ENCODE measurements around the gene RBL1. TPM values are rescaled to one million over a fixed set of nuclear protein-coding genes. Genes with fewer than 3 reads are reported as not detected.
"Not testable (repeated sequence)": the region's sequence is repeated elsewhere in the genome, so short reads cannot be mapped to it uniquely, and the experiment has no call there.

Gene RBL1
- total RNA-seq, 4 donors from 2014 or later = 4.4 to 9.0 (median 6.4) TPM

DNA sequence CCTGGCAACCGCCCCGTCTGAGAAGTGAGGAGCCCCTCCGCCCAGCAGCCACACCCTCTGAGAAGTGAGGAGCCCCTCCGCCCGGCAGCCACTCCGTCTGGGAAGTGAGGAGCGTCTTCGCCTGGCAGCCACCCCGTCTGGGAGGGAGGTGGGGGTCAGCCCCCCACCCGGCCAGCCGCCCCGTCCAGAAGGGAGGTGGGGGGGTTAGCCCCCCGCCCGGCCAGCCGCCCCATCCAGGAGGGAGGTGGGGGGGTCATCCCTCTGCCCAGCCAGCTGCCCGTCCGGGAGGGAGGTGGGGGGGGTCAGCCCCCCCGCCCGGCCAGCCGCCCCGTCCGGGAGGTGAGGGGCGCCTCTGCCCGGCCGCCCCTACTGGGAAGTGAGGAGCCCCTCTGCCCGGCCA, 95.6 kb downstream of the RBL1 start:
- peaks cover 0 to 37% of the 10 kb centered on the region in 2 donors for H3K36me3 ChIP-seq
- ATAC-seq, H3K27ac ChIP-seq, H3K27me3 ChIP-seq, H3K4me3 ChIP-seq, H3K4me1 ChIP-seq, H3K9me3 ChIP-seq: not testable (repeated sequence)
- WGBS, 2 donors (ENCODE audit: low coverage in 1 of 2) = no CpG with 5 or more reads among the region's 26 CpGs

DNA sequence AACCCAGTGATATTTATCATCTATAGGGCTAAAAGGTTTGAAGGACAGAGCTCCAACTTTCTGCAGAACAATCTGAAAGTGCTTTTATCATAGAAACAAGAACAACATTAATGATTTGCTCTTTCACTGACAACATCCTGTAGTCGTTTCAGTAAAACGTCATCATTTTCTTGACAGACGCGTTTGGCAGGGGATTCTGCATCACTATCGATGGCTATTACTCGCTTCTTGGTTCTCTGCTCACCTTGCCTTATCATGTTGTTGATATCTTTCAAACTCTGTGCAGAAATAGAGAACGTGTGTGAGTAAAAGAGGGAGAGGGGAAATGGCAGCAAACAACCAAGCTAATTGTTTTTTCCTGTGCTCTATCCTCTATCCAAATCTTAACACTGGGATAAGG, 97.1 kb downstream of the RBL1 start:
- Histone ChIP-seq H3K4me3 (no peak overlapping the region), H3K9me3 (peaks cover 0 to 1% (median 0%) of the 10 kb centered on the region in 3 donors), H3K4me1 (no peaks in the 10 kb centered on the region), H3K27me3 (no peaks in the 10 kb centered on the region), H3K36me3 (peaks cover 0 to 37% of the 10 kb centered on the region in 2 donors), H3K27ac (no peak overlapping the region)
- no peak for ATAC-seq
- TF ChIP-seq POLR2A (IDR thresholded peaks at IDR 0.05) (no peak), EP300 (IDR thresholded peaks at IDR 0.05) (no peak), POLR2AphosphoS5 (IDR thresholded peaks at IDR 0.05) (no peak)
- TF ChIP-seq, protein P1, sequence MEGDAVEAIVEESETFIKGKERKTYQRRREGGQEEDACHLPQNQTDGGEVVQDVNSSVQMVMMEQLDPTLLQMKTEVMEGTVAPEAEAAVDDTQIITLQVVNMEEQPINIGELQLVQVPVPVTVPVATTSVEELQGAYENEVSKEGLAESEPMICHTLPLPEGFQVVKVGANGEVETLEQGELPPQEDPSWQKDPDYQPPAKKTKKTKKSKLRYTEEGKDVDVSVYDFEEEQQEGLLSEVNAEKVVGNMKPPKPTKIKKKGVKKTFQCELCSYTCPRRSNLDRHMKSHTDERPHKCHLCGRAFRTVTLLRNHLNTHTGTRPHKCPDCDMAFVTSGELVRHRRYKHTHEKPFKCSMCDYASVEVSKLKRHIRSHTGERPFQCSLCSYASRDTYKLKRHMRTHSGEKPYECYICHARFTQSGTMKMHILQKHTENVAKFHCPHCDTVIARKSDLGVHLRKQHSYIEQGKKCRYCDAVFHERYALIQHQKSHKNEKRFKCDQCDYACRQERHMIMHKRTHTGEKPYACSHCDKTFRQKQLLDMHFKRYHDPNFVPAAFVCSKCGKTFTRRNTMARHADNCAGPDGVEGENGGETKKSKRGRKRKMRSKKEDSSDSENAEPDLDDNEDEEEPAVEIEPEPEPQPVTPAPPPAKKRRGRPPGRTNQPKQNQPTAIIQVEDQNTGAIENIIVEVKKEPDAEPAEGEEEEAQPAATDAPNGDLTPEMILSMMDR (IDR thresholded peaks at IDR 0.05) = no peak
- 69 to 71% methylated on average over 7 of the region's 7 CpGs for WGBS, 2 donors (ENCODE audit: low coverage in 1 of 2)

DNA sequence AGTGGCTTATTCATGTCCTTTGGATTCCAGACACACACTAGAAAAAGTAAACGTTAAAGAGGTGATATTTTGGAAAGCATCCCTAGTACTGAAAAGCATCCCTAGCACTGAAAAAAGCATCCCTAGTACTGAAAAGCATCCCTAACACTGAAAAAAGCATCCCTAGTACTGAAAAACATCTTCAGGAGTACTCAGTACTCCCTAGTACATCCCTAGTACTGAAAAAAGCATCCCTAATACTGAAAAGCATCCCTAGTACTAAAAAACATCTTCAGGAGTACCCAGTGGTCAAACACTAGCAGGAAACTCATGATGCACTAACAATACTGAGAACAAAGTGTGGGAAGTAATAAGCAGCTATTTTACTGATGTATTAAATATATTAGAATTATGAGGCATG, 98.7 kb downstream of the RBL1 start:
- Histone ChIP-seq H3K27ac (no peak overlapping the region), H3K36me3 (peaks cover 0 to 23% of the 10 kb centered on the region in 2 donors), H3K4me1 (no peaks in the 10 kb centered on the region), H3K9me3 (peaks cover 0 to 12% (median 0%) of the 10 kb centered on the region in 3 donors), H3K27me3 (no peaks in the 10 kb centered on the region), H3K4me3 (no peak overlapping the region)
- 22 to 33% methylated on average over 1 of the region's 1 CpG for WGBS, 2 donors (ENCODE audit: low coverage in 1 of 2)
- no peak for ATAC-seq
- TF ChIP-seq EP300 (IDR thresholded peaks at IDR 0.05) (no peak), POLR2AphosphoS5 (IDR thresholded peaks at IDR 0.05) (no peak)
- TF ChIP-seq, protein P1 (IDR thresholded peaks at IDR 0.05) = no peak

DNA sequence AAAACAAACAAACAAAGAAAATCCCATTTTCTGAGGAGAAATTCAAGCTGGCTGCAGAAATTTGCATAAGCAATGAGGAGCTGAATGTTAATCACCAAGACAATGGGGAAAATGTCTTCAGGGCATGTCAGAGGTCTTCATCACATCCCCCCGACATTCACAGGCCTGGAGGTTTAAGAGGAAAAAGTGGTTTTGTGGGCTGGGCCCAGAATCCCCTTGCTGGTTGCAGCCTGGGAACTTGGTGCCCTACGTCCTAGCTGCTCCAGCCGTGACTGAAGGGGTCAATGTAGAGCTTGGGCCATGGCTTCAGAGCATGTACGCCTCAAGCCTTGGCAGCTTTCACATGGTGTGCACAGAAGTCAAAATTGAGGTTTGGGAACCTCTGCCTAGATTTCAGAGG, 101.6 kb downstream of the RBL1 start:
- WGBS, 2 donors (ENCODE audit: low coverage in 1 of 2) = 100% methylated on average over 1 to 4 of the region's 4 CpGs
- not testable (repeated sequence) for H3K4me1 ChIP-seq, ATAC-seq

DNA sequence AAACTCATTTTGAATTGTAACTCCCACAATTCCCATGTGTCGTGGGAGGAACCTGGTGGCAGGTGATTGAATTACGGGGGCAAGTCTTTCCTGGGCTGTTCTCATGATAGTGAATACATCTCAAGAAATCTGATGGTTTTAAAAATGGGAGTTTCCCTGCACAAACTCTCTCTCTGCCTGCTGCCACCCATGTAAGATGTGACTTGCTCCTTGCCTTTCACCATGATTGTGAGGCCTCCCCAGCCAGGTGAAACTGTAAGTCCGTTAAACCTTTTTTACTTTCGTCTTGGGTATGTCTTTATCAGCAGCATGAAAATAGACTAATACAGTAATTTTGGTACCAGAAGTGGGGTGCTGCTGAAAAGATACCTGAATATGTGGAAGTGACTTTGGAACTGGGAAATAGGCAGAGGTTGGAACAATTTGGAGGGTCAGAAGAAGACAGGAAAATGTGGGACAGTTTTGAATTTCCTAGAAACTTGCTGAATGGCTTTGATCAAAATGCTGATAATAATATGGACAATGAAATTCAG, 102.9 kb downstream of the RBL1 start:
- ATAC-seq = no peak
- peaks cover 0 to 12% (median 0%) of the 10 kb centered on the region in 3 donors for H3K9me3 ChIP-seq
- TF ChIP-seq, protein P1 (IDR thresholded peaks at IDR 0.05) = no peak
- H3K4me3 ChIP-seq = no peak overlapping the region
- no peaks in the 10 kb centered on the region for H3K27me3 ChIP-seq
- peaks cover 0 to 12% of the 10 kb centered on the region in 2 donors for H3K36me3 ChIP-seq
- WGBS, 2 donors (ENCODE audit: low coverage in 1 of 2) = 90 to 95% methylated on average over 2 to 4 of the region's 4 CpGs
- H3K27ac ChIP-seq = no peak overlapping the region
- no peaks in the 10 kb centered on the region for H3K4me1 ChIP-seq

More for the DNA sequence above, 101.6 kb downstream of the RBL1 start:
- Histone ChIP-seq H3K36me3 (peaks cover 0 to 23% of the 10 kb centered on the region in 2 donors), H3K9me3 (peaks cover 0 to 12% (median 0%) of the 10 kb centered on the region in 3 donors)
- H3K27ac ChIP-seq, H3K4me3 ChIP-seq, H3K27me3 ChIP-seq: not testable (repeated sequence)

DNA sequence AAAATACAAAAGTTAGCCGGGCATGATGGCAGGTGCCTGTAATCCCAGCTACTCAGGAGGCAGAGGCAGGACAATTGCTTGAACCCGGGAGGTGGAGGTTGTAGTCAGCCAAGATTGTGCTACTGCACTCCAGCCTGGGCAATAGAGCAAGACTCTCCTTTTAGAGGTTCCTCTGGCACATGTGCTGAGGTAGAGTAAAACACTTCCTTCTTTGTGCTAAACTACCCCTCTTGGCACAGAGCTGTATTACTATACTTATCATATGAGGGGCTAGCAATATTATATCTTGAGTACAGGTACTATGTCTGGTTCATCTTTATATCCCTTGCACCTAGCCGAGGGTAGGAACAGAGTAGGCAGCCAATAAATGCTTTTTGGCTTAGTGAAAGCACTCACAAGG, 104.1 kb downstream of the RBL1 start:
- Histone ChIP-seq H3K9me3 (peaks cover 0 to 12% (median 0%) of the 10 kb centered on the region in 3 donors), H3K27ac (no peak overlapping the region), H3K4me1 (no peaks in the 10 kb centered on the region), H3K27me3 (no peaks in the 10 kb centered on the region), H3K4me3 (no peak overlapping the region), H3K36me3 (peaks cover 0 to 12% of the 10 kb centered on the region in 2 donors)
- TF ChIP-seq, protein P1 (IDR thresholded peaks at IDR 0.05) = no peak
- TF ChIP-seq EP300 (IDR thresholded peaks at IDR 0.05) (no peak), POLR2AphosphoS5 (IDR thresholded peaks at IDR 0.05) (no peak), POLR2A (IDR thresholded peaks at IDR 0.05) (no peak)
- ATAC-seq = no peak
- WGBS, 2 donors (ENCODE audit: low coverage in 1 of 2) = 98 to 100% methylated on average over 1 to 3 of the region's 3 CpGs

Data from gastroesophageal sphincter (tissue), 4 donors.